GM20000 (cell line): Measurements from ENCODE around the gene GART.
"Not testable (repeated sequence)": the region's sequence is repeated elsewhere in the genome, so short reads cannot be mapped to it uniquely, and the experiment has no call there.

Experiments
- DNase-seq: peaks from one replicate; pipeline ENCODE4 v3.0.0; 2012; ENCODE audit warnings: low spot score
- CTCF ChIP-seq: IDR thresholded peaks from 2 replicates; pipeline ENCODE4 v1.5.1; 2012; ENCODE audit warnings: mild to moderate bottlenecking, control low read depth; ENCODE audit errors: extremely low read depth, missing control alignments

Gene GART

GRCh38 chr21:33578214-33578613 lies 36.3 kb upstream of the GART start:
- no peak for DNase-seq
- no peak for TF ChIP-seq CTCF

GRCh38 chr21:33576741-33577141 lies 34.8 kb upstream of the GART start:
- DNase-seq, result not testable (repeated sequence)

DNA sequence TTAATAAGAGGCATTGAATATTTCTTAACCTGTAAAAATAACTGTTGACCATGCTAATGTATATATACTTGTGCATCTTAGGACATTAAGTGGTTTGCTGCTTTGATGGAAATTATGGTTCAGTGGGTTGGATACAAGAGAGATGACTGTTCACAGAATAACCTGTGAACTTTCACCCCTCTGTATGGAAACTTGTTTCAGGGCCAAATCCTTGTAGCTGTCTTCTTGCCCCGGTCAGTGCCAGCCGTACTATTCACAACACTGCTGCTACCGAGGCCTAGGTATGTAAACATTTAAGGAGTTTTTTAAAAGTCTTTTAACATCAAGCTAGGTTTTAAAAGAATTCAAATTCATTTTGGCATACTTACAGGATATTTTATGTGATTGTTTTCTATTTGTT lies 30.4 kb upstream of the GART start:
- DNase-seq, result no peak
- TF ChIP-seq CTCF, result no peak

- DNase-seq, result no peak
- no peak for TF ChIP-seq CTCF
These were observed 28.1 kb upstream of the GART start for GRCh38 chr21:33569991-33570390.

DNA sequence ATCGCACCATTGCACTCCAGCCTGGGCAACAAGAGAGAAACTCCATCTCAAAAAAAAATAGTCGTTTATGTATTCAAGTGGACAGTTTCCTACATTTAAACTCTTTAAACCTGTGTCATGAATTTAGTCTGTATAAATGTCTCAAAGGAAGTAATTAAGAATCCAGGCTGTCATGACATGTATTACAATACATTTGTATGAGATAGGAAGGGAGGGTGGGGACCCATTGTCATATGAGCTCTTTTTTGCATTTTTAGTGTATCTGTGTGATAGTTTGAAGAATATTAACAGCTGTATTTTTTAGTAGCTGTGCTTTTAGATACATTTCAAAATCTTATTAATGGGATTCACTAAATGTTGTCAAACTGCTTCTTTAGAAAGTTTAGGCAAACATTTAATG lies 26.5 kb upstream of the GART start:
- no peak for DNase-seq
- no peak for TF ChIP-seq CTCF

GRCh38 chr21:33567914-33568313 lies 26.0 kb upstream of the GART start:
- DNase-seq, result no peak
- TF ChIP-seq CTCF, result no peak

DNA sequence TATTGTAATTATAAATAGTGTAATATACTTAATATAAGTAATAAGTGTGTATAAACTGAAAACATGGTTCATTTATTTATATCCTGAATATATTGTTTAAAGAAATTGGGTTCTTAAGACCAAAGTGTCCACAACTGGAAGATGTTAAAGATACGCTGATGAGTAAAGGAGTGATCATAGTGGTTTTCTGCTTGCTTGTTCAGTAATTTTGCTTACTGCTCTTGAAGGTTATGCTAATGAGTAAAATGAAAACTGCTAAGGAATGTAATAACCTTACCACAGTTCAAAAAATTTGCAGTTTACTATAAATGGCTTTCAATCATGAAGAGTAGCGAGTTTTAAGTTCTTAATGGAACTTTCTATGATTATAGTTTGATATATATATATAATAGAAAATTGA lies 24.6 kb upstream of the GART start:
- DNase-seq, result no peak
- TF ChIP-seq CTCF, result no peak

GRCh38 chr21:33562389-33562788 lies 20.5 kb upstream of the GART start:
- no peak for TF ChIP-seq CTCF
- no peak for DNase-seq
